BLaER1 (cell line): ENCODE results near the gene ETHE1.

ENCODE experiments used
- H3K27ac ChIP-seq: shearing (Covaris generic); formaldehyde crosslinking; 2 replicates; pipeline ENCODE4 v1.8.1; 2022
- H3K27me3 ChIP-seq: shearing (Covaris generic); formaldehyde crosslinking; 2 replicates; pipeline ENCODE4 v1.8.1; 2022
- H3K36me3 ChIP-seq: shearing (Covaris generic); formaldehyde crosslinking; 2 replicates; pipeline ENCODE4 v1.8.1; 2022
- H3K4me1 ChIP-seq: shearing (Covaris generic); formaldehyde crosslinking; 2 replicates; pipeline ENCODE4 v1.8.1; 2022
- H3K4me2 ChIP-seq: shearing (Covaris generic); formaldehyde crosslinking; 2 replicates; pipeline ENCODE4 v1.8.1; 2022
- H3K4me3 ChIP-seq: shearing (Covaris generic); formaldehyde crosslinking; 2 replicates; pipeline ENCODE4 v1.8.1; 2022
- H3K9ac ChIP-seq: shearing (Covaris generic); formaldehyde crosslinking; 2 replicates; pipeline ENCODE4 v1.8.1; 2022
- H3K9me3 ChIP-seq: shearing (Covaris generic); formaldehyde crosslinking; 2 replicates; pipeline ENCODE4 v1.8.1; 2022
- H4K20me1 ChIP-seq: shearing (Covaris generic); formaldehyde crosslinking; 2 replicates; pipeline ENCODE4 v1.8.1; 2022
- Cebpa-rat ChIP-seq: shearing (Covaris generic); IDR thresholded peaks from 2 replicates; pipeline ENCODE4 v1.8.1; 2022

Gene ETHE1

DNA sequence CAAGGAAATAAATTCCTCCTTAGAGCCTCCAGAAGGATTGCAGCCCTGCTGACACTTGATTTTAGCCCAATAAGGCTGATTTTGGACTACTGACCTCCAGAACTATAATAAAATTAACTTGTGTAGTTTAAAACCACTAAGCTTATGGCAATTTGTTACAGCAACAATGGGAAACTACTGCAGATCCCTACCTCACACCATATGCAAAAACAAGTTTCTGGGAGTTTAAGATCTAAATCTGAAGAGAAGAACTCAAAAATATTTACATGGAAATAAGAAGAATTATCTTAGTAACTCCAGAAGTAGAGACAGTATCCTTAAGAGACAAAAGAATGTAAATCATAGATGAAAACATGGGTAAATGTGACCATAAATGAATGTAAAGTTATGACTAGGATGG is 11.9 kb upstream of the ETHE1 start:
- Histone ChIP-seq H3K9ac (no peak overlapping the region), H3K9me3 (peaks cover 21% of the 10 kb centered on the region), H4K20me1 (no peaks in the 10 kb centered on the region), H3K36me3 (peaks cover 78% of the 10 kb centered on the region), H3K27ac (no peak overlapping the region), H3K4me1 (peaks cover 12% of the 10 kb centered on the region), H3K27me3 (no peaks in the 10 kb centered on the region), H3K4me2 (no peak overlapping the region), H3K4me3 (no peak overlapping the region)
- no peak for TF ChIP-seq Cebpa-rat

DNA sequence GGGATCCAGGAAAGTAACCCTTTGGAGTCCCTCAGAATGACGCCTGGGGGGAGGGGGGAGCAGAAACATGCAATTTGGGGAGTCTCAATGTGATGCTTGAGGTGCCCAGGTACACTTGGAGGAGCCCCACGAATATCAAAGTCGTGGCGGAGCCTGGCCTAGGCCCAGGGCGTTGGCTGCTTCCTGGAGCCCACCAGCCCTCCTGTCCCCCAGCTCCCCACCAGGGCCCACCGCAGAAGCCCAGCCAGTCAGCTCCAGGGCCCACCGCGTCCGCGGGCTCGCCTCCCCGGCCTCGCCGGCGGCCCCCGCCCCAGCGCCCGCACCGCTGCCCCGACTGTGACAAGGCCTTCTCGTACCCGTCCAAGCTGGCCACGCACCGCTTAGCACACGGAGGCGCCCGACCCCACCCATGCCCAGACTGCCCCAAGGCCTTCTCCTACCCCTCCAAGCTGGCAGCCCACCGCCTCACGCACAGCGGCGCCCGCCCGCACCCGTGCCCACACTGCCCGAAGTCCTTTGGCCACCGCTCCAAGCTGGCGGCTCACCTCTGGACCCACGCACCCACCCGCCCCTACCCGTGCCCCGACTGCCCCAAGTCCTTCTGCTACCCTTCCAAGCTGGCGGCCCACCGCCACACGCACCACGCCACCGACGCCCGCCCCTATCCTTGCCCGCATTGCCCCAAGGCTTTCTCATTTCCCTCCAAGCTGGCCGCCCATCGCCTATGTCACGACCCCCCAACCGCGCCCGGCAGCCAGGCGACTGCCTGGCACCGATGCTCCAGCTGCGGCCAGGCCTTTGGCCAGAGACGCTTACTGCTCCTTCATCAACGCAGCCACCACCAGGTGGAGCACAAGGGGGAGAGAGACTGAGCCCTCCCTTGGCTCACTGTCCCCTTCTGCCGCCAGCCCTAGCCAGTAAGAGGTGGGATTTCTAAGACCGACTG is 8.1 kb upstream of the ETHE1 start:
- peaks cover 40% of the 10 kb centered on the region for H3K36me3 ChIP-seq
- no peaks in the 10 kb centered on the region for H3K27me3 ChIP-seq
- no peak overlapping the region for H3K4me3 ChIP-seq
- no peaks in the 10 kb centered on the region for H4K20me1 ChIP-seq
- H3K9ac ChIP-seq: no peak overlapping the region
- no peak for TF ChIP-seq Cebpa-rat
- H3K4me1 ChIP-seq: peaks cover 25% of the 10 kb centered on the region
- no peak overlapping the region for H3K4me2 ChIP-seq
- no peak overlapping the region for H3K27ac ChIP-seq
- peaks cover 21% of the 10 kb centered on the region for H3K9me3 ChIP-seq

DNA sequence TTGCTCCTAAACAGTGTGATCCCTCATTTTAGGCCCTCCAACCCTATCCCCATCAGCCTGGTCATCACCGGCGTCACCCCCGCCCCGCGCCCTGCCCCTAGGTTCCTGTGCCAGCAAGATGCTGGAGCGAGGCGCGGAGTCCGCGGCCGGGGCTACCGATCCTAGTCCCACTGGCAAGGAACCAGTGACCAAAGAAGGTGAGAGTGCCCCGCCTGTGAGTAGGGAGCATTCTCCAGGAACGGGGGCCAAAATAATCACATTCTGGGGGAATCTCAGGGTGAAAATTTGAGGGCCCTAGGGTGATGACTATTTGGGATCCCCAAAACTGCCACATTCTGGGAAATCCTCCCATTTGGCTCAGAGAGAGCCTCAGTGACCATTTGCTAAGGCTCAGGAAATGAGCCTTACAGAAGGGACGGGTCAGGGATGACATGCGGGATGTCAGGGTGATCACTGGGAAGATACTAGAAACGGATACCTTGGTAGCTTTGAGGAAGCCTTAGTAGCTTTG is 7.4 kb upstream of the ETHE1 start:
- H3K9ac ChIP-seq: no peak overlapping the region
- H3K27me3 ChIP-seq: no peaks in the 10 kb centered on the region
- H3K36me3 ChIP-seq: peaks cover 32% of the 10 kb centered on the region
- H3K9me3 ChIP-seq: peaks cover 17% of the 10 kb centered on the region
- no peak overlapping the region for H3K4me3 ChIP-seq
- H3K27ac ChIP-seq: no peak overlapping the region
- no peaks in the 10 kb centered on the region for H4K20me1 ChIP-seq
- H3K4me2 ChIP-seq: peak overlapping the region; percentile 57; the same call in 1 of the 2 replicates
- no peak for TF ChIP-seq Cebpa-rat
- peaks cover 25% of the 10 kb centered on the region for H3K4me1 ChIP-seq

DNA sequence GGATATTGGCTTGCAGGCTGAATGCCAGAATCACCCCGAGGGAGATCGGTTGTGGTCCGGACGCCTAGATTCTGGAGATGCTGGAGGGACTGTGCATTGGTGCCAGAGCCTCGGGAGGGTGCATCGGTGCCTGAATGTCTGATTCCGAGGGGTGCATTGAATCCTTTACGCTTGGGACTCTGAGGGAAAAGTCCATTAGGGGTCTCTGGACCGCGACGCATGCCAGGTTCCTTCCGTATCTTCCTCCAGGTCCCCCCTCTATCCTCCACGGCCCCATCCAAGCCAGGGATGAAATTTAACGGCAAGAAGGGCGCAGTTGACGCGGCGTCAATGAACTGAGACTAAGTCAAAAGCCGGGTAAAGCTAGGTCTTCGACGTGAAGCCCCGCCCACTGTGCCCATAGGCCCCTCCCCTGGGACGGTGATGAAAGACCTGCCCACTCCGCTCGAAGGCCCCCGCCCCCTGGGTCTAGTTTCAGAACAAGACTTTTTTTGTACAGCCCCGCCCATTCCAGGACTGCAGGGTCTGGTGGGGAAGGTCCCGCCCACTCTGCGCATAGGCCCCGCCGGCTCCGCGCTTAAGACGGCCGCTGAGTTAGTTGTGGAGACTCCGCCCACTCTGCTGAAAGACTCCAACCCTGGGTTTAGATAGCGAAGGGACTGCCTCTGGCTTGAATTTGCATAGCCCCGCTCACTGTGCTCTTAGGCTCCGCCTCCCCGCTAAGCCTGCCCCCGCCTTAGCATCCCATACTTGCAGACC is 6.7 kb upstream of the ETHE1 start:
- peaks cover 26% of the 10 kb centered on the region for H3K36me3 ChIP-seq
- H3K4me1 ChIP-seq: peaks cover 25% of the 10 kb centered on the region
- H3K27ac ChIP-seq: peak overlapping the region; percentile 82
- H4K20me1 ChIP-seq: no peaks in the 10 kb centered on the region
- peak overlapping the region; percentile 95 for H3K4me2 ChIP-seq
- peak overlapping the region; percentile 72 for H3K4me3 ChIP-seq
- H3K27me3 ChIP-seq: no peaks in the 10 kb centered on the region
- TF ChIP-seq Cebpa-rat: peak; percentile 85
- H3K9ac ChIP-seq: peak overlapping the region; percentile 77
- H3K9me3 ChIP-seq: peaks cover 10% of the 10 kb centered on the region

DNA sequence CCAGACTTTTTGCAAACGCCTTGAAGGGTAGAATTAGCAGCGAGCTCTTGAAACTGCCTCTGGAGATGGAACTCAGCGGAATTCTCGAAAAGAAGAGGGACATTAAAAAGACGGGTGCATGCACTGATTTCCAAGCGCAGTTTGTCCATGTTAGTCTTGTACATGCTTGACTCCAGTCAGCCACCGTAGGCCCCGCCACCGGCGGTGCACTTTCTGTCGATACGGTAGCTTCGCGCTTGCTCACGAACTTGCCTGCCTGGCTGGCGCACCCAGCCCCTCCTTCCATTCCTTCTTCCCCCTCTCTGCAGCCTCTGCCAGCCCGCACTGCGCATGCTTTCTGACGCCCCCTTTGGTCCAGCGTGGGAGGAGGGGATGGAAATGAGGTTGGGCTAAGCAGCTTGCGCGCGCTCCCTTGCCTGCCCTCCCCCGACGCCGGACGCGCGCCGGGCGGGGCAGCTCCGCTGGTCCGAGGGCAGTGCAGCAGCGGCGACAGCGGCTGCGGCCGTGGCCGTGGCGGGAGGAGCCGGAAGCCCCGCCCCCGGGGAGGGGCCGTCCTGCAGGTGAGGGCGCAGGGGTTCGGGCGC is 6.1 kb upstream of the ETHE1 start, which contains the start of gene ZNF575:
Gene ZNF575 (plus strand): TSS at position 227 of the 584 bp plus-strand sequence. CDS start 1,235 bp downstream, outside the sequence.
- no peak for TF ChIP-seq Cebpa-rat
- peaks cover 19% of the 10 kb centered on the region for H3K36me3 ChIP-seq
- no peaks in the 10 kb centered on the region for H3K27me3 ChIP-seq
- H3K4me2 ChIP-seq: peak within 1 kb of the TSS; percentile 95
- H4K20me1 ChIP-seq: no peaks in the 10 kb centered on the region
- H3K9me3 ChIP-seq: peaks cover 4% of the 10 kb centered on the region; the same call in 1 of the 2 replicates
- peaks cover 30% of the 10 kb centered on the region for H3K4me1 ChIP-seq
- peak within 1 kb of the TSS; percentile 77 for H3K9ac ChIP-seq
- H3K4me3 ChIP-seq: peak within 1 kb of the TSS; percentile 72
- H3K27ac ChIP-seq: peak within 1 kb of the TSS; percentile 82

DNA sequence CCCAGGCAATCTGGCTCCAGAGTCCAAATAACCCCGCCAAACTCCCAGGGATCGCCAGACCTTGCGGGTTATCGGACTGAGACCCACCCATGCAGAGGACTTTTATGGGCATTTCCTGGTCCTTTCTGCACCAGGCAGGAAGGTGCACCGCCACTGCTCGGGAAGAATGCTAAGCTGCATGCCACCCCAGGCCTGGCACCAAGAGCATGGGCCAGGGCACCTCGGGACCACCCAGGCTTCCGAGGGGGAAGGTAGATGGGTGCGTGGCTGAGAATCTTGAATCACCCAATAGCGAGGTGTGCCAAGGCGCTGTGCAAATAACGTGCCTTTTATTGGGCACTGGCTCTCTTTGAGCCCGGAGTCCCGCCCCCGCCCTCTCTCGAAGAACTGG is 5.6 kb upstream of the ETHE1 start:
- H3K4me2 ChIP-seq: peak overlapping the region; percentile 95
- no peaks in the 10 kb centered on the region for H4K20me1 ChIP-seq
- H3K27ac ChIP-seq: peak overlapping the region; percentile 82
- no peak for TF ChIP-seq Cebpa-rat
- H3K9me3 ChIP-seq: no peaks in the 10 kb centered on the region
- H3K27me3 ChIP-seq: no peaks in the 10 kb centered on the region
- peaks cover 14% of the 10 kb centered on the region for H3K36me3 ChIP-seq
- peak overlapping the region; percentile 72 for H3K4me3 ChIP-seq
- peaks cover 35% of the 10 kb centered on the region for H3K4me1 ChIP-seq
- H3K9ac ChIP-seq: peak overlapping the region; percentile 77

DNA sequence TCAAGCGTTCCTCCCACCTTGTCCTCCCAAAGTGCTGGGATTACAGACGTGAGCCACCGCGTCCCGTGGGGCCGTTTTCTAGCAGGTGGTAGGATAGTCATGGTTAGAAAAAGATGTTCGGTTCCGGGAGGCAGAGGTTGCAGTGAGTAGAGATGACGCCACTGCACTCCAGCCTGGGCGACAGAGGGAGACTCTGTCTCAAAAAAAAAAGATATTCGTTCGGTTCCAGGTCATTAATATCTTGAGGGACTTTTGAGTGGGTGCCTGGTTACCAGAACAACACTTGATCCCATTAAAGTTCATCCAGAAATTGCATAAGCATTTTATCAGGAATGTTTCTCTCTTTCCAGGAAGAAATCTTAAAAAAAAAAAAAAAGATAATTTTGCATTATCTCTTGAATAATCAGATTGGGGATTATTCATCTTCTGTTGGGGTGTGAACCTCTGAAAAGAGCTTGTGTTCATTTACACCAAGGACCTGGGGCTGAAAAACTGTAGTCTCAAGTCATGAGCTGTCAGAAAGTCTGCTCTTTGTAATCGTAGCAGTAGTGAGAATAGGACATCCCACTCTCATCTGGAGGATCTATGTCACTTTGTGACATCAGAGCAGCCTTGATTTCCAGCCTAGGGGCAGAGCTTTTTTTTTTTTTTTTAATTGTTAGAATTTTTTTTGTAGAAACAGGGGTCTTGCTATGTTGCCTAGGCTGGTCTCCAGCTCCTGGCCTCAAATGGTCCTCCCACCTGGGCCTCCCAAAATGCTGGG is 1.0 kb upstream of the ETHE1 start:
- Histone ChIP-seq H3K9me3 (no peaks in the 10 kb centered on the region), H4K20me1 (peaks cover 15% of the 10 kb centered on the region), H3K9ac (peak overlapping the region; percentile 88), H3K4me2 (peak overlapping the region; percentile 91), H3K27me3 (no peaks in the 10 kb centered on the region), H3K27ac (peak overlapping the region; percentile 78), H3K4me1 (peaks cover 51% of the 10 kb centered on the region), H3K36me3 (peaks cover 2% of the 10 kb centered on the region; the same call in 1 of the 2 replicates), H3K4me3 (peak overlapping the region; percentile 87)
- no peak for TF ChIP-seq Cebpa-rat

DNA sequence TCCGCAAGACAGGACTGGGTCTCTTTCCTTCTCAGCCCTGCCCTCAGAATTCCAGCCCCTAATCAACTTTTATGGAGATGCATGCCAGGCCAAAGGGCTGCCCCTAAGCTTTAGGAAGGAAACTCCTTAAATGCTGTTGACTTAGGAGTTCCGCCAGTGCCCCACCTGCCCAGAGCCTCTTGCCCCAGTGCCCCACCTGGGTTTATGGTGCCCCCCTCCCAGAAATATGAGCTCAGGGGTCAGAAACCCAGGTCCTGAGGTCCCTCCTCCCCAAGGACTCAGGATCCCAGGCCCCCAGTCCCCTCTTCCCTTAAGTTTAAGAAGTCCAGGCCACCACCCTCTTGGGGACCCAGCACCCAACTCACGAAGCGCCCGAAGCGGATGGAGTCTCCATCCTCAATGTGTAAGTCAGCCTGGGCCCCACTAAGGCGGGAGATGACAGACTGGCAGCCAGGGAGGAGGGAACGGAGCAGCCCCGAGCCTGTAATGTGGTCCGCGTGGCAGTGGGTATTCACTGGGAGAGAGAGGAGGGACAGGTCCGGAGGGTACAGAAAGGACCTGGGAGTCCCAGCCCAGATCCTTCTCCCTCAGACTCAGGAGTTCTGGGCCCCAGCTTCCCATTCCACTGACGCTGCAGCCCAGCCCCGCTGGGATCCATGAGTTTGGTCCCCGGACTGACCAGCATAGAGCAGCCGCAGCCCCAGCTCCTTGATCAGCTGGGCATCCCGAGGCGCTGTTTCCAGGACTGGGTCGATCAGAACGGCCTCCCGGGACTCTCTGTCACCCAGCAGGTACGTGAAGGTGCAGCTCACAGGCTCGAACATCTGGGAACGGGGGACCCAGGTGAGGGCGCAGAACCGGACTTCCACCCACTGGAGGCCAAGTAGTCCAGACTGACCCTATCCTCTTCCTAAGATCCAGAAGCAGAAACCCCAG is 897 bp downstream of the ETHE1 start:
- Histone ChIP-seq H3K9me3 (no peaks in the 10 kb centered on the region), H3K4me2 (peak overlapping the region; percentile 91), H3K27me3 (no peaks in the 10 kb centered on the region), H4K20me1 (peaks cover 15% of the 10 kb centered on the region), H3K4me1 (peaks cover 35% of the 10 kb centered on the region), H3K4me3 (peak overlapping the region; percentile 87), H3K9ac (peak overlapping the region; percentile 88), H3K27ac (peak overlapping the region; percentile 78), H3K36me3 (peaks cover 19% of the 10 kb centered on the region; the same call in 1 of the 2 replicates)
- no peak for TF ChIP-seq Cebpa-rat
